NCI-H748 treated with DMSO at 0.1 percent for 48 hours (cell line): ENCODE measurements around the gene C11orf54.
"Not testable (repeated sequence)": the region's sequence is repeated elsewhere in the genome, so short reads cannot be mapped to it uniquely, and the experiment has no call there.

Experiments used
- DNase-seq: peaks from one replicate; lab custom pipeline; 2025; lab: John Stamatoyannopoulos, UW

C11orf54 gene

GRCh38 chr11:93734427-93735222 lies 6.8 kb upstream of the C11orf54 start:
- DNase-seq: no peak

GRCh38 chr11:93735627-93736026 lies 5.8 kb upstream of the C11orf54 start:
- DNase-seq: no peak

- no peak for DNase-seq
Measured at GRCh38 chr11:93736129-93736528, 5.3 kb upstream of the C11orf54 start.

DNA sequence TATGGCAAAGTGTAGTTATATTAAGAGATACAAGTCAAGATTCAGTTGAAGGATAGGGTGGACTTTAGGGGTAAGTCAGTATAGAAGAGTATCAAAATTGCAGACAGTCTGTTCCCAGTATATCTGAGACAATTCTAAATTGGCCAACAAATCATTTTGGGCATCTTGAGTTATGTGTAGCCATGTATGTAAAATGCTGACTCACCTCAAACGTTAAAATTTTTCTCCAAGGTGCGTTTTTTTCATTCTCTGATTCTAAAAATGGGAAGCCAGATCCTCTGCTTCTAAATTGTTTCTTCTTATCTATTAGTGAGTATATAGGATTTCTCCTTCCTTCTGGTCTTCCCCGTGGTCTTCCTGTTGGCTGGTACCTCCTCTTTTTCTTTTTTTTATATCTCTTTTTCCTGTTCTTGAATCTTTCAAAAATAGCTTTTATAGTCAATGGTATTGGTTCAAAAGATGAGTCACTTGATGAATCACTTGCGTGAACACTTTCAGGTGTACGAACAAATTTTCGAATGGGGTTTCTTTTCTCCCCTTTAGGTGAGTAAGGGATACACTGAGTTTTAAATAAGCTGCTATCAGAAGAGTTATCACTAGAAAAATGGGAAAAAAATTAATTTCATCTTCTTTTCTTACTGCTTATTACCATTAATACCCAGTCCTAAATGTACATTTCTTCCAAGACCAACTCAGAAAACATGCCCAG lies 3.4 kb upstream of the C11orf54 start:
- no peak for DNase-seq

DNA sequence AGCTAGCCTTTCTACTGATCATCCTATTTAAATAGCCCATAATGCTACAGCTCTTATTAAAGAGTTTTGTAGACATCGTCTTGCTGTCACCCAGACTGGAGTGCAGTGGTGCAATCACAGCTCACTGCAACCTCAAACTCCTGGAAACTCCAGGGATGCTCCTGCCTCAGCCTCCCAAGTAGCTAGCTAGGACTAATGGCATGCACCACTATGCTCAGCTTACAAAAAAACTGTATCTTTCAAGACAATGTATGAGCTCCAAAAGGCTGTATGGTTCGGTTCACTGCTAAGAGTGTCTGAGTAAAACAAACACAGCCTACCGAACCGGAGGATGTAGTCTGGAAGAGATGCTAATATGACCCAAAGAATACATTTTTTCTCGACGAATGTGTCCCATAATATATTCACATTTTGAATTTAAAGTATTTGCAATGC lies 2.8 kb upstream of the C11orf54 start:
- no peak for DNase-seq

GRCh38 chr11:93740031-93740729 lies 1.3 kb upstream of the C11orf54 start:
- DNase-seq: no peak

GRCh38 chr11:93740730-93741093 lies 760 bp upstream of the C11orf54 start:
- no peak for DNase-seq

DNA sequence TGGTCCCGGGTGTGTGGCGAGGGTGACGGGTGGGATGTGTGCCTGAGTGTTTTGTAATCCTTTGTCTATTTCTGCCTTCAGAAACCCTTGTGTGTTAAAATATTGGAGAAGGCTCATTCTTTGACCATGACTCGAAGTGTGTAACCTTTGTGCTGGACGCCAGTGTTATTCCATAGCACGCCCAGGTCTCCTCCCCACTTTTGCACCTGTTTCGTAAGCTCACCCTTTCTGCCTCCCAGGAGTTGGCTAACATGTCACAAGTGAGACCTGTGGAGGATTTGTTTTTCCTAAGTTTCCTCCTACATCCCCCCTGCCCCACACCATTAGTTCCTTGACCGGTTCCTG lies 382 bp downstream of the C11orf54 start:
- no peak for DNase-seq

- no peak for DNase-seq
Measured at GRCh38 chr11:93743291-93743690, 1.8 kb downstream of the C11orf54 start.

- DNase-seq: no peak
Measured at GRCh38 chr11:93744669-93745004, 3.2 kb downstream of the C11orf54 start.

DNA sequence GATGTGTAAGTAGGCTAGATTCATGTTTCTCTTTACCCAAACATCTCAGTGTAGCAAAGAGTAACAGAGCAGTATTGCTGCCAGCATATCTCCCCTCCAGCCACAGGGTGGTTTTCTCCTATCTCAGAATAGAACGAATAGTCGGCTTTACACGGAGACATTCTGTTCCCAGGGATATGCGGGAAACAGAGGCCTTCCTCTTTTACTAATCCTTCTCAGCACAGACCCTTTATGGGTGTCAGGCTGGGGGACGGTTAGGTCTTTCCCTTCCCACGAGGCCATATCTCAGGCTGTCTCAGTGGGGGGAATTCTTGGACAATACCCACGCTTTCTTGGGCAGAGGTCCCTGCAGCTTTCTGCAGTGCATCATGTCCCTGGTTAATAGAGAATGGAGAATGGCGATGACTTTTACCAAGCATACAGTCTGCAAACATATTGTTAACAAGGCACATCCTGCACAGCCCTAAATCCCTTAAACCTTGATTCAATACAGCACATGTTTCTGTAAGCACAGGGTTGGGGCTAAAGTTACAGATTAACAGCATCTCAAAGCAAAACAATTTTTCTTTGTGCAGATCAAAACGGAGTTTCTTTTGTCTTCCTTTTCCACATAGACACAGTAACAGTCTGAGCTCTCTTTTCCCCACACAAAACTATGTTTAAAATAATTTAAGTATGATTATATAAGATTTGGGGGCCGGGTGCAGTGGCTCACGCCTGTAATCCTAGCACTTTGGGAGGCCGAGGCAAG lies 3.7 kb downstream of the C11orf54 start:
- not testable (repeated sequence) for DNase-seq

GRCh38 chr11:93746101-93746500 lies 4.6 kb downstream of the C11orf54 start:
- DNase-seq: no peak

GRCh38 chr11:93747122-93747521 lies 5.7 kb downstream of the C11orf54 start:
- no peak for DNase-seq

GRCh38 chr11:93751001-93751400 lies 9.5 kb downstream of the C11orf54 start:
- no peak for DNase-seq

- DNase-seq: no peak
Measured at GRCh38 chr11:93753241-93753640, 11.8 kb downstream of the C11orf54 start.

GRCh38 chr11:93756748-93757147 lies 15.3 kb downstream of the C11orf54 start:
- DNase-seq: no peak

- DNase-seq: no peak
Measured at GRCh38 chr11:93757301-93757700, 15.8 kb downstream of the C11orf54 start.

DNA sequence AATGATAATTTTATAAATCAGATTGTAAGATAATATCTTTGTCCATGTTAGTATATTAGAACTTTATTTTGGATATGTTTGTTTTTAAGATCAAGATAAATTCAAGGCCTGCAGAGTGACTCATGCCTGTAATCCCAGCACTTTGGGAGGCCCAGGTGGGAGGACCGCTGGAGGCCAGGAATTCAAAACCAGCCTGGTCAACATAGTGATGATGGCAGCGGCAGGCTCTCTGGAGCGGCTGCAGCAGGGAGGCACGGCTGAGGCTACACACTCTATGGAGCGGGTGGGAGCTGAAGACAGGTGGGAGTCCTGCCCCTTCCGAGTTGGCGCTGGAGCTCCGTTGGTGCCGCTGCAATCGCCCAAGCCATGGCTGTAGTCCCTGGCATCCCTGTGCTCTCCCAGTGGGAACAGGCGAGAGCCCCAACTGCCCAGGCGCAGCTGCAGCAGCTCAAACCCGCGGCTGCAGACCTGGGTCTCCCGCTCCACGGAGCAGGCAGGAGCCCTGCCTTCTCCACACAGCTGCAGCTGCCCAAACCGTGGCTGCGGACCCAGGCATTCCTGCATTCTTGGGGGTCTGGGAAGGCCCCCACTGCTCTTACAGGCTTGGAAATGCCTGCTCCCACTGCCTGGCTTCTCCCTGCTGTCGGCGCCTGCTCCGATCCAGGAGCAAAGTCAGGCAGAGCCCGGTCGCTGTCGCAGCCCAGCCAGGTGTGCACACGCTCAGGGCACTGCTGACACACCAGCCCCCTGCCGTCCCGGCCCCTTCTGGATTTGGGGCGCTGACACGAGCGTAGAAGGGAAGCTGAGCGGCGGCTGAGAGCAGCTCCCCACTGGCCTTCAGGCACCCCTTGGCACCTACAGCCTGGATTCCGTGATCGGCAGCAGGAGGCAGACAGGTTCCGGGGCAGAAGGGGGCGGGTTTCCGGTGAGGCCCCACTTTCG lies 16.7 kb downstream of the C11orf54 start:
- no peak for DNase-seq

DNA sequence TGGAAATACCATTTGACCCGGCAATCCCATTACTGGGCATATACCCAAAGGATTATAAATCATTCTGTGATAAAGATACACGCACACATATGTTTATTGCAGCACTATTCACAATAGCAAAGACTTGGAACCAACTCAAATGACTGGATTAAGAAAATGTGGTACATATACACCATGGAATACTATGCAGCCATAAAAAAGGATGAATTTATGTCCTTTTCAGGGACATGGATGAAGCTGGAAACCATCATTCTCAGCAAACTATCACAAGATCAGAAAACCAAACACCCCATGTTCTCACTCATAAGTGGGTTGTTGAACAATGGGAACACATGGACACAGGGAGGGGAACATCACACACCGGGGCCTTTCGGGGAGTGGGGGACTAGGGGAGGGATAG lies 17.7 kb downstream of the C11orf54 start:
- not testable (repeated sequence) for DNase-seq

- DNase-seq: no peak
Measured at GRCh38 chr11:93761910-93762309, 20.4 kb downstream of the C11orf54 start.

- DNase-seq: no peak
Measured at GRCh38 chr11:93765551-93765950, 24.1 kb downstream of the C11orf54 start.
